NCI-H2081 treated with DMSO at 0.1 percent for 48 hours (cell line): ENCODE measurements around the gene CHRNA9.
"Not testable (repeated sequence)": the region's sequence is repeated elsewhere in the genome, so short reads cannot be mapped to it uniquely, and the experiment has no call there.

Source experiments
- DNase-seq: peaks from one replicate; lab custom pipeline; 2025; lab: John Stamatoyannopoulos, UW

Gene CHRNA9

DNA sequence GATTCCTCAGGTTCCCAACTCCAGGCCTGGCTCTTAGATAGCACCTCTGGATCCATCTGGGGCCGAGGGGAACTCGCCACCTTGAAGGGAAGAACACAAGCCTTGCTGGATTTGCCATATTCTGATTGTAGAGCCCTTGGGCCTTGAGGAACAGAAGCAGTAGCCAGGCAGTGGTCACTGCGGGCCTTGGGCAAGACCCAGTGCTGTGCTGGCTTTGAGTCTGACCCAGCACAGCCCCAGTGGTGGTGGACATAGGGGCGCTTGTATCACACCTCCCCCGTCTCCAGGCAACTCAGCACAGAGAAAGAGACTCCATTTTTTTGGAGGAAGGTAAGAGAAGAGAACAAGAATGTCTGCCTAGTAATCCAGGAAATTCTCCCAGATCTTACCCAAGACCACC, 45.5 kb downstream of the CHRNA9 start:
- no peak for DNase-seq

DNA sequence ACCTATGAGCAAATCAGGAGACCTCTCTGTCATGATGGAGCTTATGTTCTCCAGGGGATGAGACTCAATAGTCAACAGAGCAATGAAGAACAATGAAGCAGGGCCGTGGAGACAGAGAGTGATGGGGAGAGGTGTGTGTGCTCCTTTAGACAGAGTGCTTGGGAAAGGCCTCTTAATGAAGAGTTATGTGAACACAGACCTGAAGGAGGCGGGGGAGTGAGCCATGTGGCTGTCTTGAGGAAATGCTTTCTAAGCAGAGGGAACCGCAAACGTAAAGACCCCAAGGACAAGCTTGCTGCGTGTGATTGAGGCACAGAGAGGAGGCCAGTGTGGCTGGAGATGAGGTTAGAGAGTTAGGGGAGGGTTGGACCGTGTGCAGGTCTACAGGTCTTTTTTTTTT, 53.1 kb downstream of the CHRNA9 start:
- DNase-seq = no peak

- no peak for DNase-seq
These were observed 54.9 kb downstream of the CHRNA9 start for GRCh38 chr4:40389986-40390385.

GRCh38 chr4:40392241-40392640, 57.1 kb downstream of the CHRNA9 start:
- DNase-seq = not testable (repeated sequence)

DNA sequence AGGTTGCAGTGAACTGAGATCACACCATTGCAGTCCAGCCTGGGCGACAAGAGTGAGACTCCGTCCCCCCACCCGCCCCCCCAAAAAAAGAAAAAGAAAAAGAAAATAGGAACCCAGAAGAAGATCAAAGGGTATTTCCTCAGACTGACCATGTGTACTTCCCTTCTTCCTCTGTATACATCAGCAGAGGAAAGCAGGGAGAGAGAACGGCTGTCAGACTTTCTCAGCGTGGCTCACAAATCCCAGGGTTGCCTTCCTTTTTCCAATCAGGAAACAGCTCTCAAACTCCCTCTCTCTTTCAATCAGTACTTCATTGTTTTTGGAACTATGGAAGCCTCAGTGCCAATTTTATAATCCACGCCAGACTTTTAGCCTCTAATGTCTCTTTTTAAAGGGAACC, 59.1 kb downstream of the CHRNA9 start:
- no peak for DNase-seq

DNA sequence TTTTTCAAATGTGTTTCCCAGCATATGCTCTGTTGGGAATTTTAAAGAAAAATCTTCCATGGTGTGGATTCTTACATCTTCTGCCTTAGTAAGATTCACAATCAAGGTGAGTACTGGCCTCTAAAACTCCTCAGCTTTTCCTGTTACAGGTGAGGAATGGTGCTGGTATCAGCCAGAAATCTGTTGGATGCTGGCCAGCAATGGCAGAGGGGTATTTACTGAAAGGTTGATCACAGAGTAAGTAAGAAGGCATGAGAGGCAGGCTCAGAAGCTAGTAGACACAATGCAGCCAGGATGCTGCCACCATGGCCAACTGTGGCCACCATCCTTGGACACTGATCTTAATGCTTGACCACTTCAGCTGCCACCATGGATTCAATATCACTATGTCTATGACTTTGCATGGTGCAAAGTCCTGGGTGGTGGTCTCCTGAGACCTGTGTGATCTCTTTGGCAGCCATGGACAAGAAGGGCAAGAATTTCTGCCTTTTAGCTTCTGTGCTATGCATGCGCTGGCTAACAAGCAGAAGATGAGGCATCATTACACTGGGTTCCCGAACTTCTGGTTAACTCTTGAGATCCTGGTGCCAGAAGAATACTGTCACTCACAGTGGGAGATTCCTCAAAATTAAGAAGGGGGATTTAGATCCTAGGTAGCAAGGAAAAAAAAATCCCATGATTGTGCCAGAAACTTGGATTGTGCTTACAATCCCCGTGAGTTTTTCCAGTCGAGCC, 60.2 kb downstream of the CHRNA9 start:
- no peak for DNase-seq

- DNase-seq = peak; percentile 17
These were observed 61.0 kb downstream of the CHRNA9 start for GRCh38 chr4:40395908-40396793.

DNA sequence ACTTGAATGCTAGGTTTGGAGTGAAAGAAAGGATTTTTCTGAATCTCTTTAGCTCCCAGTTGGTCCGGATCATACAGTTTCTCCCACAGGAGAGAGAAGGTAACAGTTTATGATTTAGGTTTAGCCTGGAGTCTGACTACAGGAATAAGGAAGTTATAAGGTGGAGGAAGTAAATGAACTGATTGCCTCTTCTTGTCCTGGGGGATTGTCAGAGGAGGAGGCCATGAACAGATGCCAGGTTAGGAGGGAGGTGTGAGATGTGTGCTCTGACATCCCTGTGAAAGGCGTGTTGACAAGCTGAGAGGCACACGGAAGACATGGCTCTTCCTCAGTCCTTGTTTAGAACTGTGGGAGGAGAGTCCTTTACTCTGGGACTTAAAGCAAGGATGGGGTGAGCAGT, 64.4 kb downstream of the CHRNA9 start:
- no peak for DNase-seq

- no peak for DNase-seq
These were observed 66.0 kb downstream of the CHRNA9 start for GRCh38 chr4:40401096-40401495.

- no peak for DNase-seq
These were observed 66.5 kb downstream of the CHRNA9 start for GRCh38 chr4:40401631-40402030.

DNA sequence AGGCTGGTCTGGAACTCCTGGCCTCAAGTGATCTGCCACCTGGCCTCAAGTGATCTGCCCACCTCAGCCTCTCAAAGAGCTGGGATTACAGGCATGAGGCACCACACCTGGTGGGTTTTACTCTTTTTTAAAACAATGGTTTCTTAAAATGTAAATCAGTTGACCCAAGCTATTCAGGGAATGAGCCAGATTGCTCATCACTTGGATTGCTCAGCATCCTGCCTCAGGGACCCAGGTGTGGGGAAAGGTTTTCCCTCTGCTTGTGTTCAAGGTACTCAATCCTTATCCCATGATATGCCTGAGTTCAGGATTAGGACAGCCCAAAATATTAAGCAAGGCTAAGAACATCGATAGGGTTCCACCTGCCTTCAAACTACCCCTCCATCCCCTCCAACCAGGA, 67.4 kb downstream of the CHRNA9 start:
- no peak for DNase-seq

DNA sequence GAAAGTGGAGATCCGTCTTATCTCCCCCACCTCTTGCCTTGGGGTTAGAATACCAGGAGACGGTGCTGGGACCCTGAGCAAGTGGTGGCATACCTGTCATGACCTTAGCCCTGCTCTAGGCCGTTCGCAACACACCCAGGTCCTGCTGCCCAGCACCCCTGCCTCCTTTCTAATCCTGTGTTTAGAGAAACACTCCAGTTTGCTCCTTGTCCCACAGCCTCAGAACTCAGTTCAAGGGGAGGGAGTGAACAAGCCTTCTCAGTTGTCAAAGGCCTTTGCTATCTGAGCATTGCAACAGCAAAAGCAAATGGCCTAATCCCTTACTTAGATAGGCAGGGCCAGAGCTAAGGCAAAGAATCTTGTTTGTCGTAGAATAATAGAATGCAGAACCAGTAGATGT, 67.9 kb downstream of the CHRNA9 start:
- no peak for DNase-seq
